Muscle of back (tissue), 11 donors: ENCODE data around the gene TMEM14B. TPM values are rescaled to one million over a fixed set of nuclear protein-coding genes. Genes with fewer than 3 reads are reported as not detected.
A peak's percentile ranks its signal among the peaks of the same experiment; 100 is the strongest.
"Not testable (repeated sequence)": the region's sequence is repeated elsewhere in the genome, so short reads cannot be mapped to it uniquely, and the experiment has no call there.

Source experiments
- DNase-seq, 3 donors: peaks; one replicate each; pipeline versions ENCODE4 v3.0.0 to v3.0.0-alpha.2; 2013
- polyA plus RNA-seq, 10 donors: library from polyadenylated mRNA; unstranded; fragments of 120-200 nt; gene quantifications; one replicate each; pipeline ENCODE4 v1.2.1, GENCODE V29; 2013; ENCODE audit not compliant: insufficient read length in 10 of 10

The TMEM14B gene
- polyA plus RNA-seq, 10 donors: 63.6 to 75.6 (median 69.6) TPM

DNA sequence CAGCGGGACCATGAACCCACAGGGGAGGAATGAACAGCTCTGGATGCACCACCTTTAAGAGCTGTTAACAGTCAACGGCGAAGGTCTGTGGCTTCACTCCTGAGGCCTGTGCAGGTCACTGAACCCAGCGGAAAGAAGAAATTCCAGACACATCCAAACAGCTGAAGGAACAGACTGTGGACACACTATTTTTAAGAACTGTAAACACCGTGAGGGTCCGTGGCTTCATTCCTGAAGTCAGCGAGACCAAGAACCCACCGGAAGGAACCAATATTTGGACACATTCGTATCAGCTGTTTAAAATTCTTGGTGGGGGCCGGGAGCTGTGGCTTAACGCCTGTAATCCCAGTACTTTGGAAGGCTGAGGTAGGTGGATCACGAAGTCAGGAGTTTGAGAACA lies 5.4 kb upstream of the TMEM14B start:
- no peak for DNase-seq

- DNase-seq: no peak
Observed at GRCh38 chr6:10743515-10743914, 4.1 kb upstream of the TMEM14B start.

GRCh38 chr6:10745116-10745515 lies 2.5 kb upstream of the TMEM14B start:
- no peak for DNase-seq

DNA sequence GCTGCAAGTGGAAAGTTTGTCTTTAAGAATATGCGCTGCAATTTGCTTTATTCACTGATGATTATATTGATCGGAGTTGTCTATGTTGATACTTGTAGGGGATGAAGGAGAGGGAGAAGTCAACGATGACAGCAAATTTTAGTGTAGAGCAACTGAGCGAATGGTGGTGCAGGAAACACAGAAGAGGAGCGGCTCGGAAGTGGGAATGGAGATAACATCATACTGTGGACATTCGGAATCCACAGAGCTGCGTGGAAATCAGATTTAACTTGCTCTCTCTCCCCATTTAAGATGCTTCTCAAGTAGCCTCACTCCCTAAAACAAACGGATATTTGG lies 722 bp upstream of the TMEM14B start:
- no peak for DNase-seq

DNA sequence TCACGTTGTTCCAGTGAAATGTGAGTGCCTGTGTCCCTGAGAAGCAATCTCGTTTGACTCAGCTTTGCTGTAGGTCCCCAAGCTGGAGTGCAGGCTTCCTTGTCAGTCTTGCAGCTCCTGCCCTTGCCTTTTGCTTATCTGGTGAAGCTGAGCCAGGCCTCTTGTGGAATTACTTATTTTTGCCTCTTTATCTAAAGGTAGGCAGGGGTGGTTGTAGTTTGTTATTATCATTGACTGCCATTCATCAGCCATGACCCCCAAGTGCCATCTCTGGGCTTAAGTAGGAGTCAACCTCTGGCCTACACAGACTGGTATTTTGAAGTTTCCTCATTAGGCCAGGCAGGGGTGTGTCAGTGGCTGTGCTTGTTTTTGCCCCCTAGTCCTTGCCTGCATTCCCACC lies 2.1 kb downstream of the TMEM14B start:
- no peak for DNase-seq

- DNase-seq: not testable (repeated sequence)
Observed at GRCh38 chr6:10750568-10750967, 3.0 kb downstream of the TMEM14B start.

DNA sequence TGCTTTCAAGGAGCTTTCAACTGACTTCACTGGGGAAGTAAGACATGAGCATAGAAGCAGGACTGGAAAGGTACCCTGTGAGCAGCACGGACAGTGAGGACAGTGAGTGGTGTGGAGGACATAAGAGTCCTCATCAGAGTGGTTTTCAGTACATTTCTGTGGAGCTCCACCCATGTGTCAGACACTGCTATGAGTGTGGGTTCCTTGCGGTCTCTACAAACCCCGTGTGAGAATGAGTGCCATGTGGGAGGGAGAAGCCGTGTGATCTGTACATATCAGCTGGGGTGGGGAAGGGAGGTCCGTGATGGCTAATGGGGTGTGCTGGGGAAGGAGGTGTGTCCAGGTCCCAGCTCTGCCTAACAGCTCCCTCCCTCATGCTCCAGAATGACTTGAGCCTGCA lies 4.2 kb downstream of the TMEM14B start:
- not testable (repeated sequence) for DNase-seq

DNA sequence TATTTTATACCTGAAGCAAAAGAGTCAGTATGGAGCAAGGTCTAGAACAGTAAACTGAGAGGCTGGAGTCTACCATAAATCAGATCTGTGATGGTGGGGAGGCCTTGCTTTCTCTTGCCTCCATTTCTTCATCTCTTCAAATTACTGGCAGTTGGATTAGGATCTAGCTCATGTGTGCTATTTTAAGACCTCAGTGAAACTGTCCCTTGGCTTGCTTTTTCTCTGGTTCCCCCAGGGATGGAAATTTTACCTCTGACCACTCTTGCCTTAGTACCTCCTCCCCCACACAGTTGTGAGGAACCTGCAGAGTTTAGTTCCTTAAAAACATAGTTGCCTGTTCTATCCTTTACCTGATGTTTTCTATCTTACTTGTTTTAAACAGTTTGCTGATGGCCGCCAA lies 8.5 kb downstream of the TMEM14B start:
- DNase-seq: no peak

GRCh38 chr6:10759312-10759839 lies 11.8 kb downstream of the TMEM14B start:
- DNase-seq: peak; percentile 13 to 78 (median 28)

GRCh38 chr6:10759884-10760329 lies 12.3 kb downstream of the TMEM14B start:
- DNase-seq: peak in 1 of 3 donors; percentile 23

GRCh38 chr6:10763006-10763405 lies 15.4 kb downstream of the TMEM14B start:
- DNase-seq: no peak

DNA sequence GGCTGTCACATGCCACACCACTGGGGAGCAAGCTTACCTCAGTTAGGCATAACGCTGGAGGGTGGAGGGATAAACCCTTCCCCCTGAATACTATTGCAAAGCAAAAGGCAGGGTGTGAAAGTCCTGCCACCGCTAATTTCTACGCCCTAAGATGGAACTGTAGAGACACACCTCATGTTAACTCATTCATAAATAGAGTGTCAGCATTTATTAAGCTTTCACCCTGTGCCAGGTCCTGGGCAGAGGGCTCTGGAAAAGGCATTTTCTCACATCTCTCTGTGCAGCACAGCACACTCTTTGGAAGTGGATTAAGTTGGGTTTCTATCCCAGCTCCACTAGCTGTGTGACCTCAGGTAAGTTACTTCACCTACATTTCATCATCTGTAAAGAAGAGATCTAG lies 21.8 kb downstream of the TMEM14B start:
- DNase-seq: no peak

GRCh38 chr6:10771371-10771894 lies 23.8 kb downstream of the TMEM14B start:
- no peak for DNase-seq

- DNase-seq: no peak
Observed at GRCh38 chr6:10778230-10778629, 30.6 kb downstream of the TMEM14B start.

DNA sequence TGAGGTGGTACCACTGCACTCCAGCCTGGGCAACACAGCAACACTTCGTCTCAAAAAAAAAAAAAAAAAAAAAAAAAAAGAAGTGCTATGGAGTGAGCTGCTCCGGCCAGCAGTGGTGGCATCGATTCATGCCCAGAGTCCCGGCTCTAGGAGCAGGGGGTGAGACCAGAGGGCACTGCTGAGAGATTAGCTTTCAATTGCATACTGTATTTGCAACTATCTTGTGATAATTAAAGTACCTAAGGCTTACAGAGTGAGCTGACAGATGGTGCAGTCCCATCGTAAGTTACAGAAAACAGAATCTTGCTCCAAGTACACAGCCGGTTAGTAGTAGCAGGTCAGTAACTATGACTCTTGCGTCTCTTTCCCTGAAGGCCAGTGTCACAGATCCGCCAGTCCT lies 31.5 kb downstream of the TMEM14B start:
- no peak for DNase-seq

DNA sequence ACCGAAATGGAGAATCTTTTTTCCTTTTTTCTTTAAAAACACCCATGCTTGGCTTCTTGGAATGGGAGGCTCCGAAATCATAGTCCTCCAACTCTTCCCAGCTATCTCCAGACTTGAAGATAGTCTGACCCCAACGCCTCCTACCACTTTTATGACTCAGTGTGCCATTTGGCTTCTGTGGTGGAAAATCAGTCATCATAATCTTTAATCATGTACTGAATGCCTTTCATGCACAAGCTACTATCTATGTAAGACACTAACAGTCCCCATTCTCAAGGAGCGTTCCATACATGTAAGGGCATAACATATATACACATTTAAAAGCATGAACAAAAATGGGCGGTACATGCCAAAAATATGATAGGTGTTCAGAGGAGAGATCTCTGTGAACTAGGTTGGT lies 44.1 kb downstream of the TMEM14B start:
- no peak for DNase-seq

DNA sequence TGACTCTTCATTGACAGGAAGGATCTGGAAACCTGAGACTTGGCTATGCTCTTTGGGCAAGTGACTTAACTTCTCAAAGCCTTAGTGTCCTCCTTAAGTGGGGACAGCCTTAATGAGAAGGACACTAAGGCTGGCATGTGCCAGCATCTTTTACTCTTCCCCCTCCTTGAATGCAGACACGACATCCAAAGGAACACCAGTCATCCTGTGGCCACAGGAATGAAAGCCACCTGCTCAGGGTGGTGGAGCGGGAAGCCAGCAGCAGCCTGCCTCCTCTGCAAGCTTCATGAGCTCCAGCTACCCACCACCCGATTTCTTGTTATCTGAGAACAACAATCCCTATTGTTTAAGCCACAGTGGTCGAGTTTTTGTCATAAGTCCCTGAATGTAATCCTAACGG lies 44.5 kb downstream of the TMEM14B start:
- no peak for DNase-seq

DNA sequence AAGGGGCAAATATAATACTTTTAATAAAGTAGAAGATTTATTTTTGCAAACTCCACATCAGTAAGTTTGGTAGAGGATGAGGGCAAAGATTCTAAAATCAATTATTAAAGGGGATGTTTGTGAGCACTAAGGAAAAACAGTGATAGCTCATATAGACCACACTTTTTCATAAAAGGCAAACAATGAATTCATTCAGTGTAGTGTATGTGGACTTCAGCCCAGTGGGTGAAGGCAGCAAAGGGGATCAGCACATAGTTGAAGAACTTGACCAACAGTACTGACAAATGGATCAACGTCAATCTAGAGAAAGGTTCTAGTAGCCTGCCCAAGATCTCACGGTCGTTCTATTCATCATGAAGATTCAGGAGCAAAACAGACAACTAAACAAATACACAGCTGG lies 45.4 kb downstream of the TMEM14B start:
- DNase-seq: no peak

GRCh38 chr6:10793695-10794094 lies 46.1 kb downstream of the TMEM14B start:
- no peak for DNase-seq

- DNase-seq: no peak
Observed at GRCh38 chr6:10794239-10794638, 46.6 kb downstream of the TMEM14B start.

GRCh38 chr6:10800810-10801209 lies 53.2 kb downstream of the TMEM14B start:
- no peak for DNase-seq

GRCh38 chr6:10801224-10801848 lies 53.7 kb downstream of the TMEM14B start:
- peak; percentile 37 to 67 (median 53) for DNase-seq
